ENCODE data around the gene RBMS2.
A peak's percentile ranks its signal among the peaks of the same experiment; 100 is the strongest.

The RBMS2 gene

DNA sequence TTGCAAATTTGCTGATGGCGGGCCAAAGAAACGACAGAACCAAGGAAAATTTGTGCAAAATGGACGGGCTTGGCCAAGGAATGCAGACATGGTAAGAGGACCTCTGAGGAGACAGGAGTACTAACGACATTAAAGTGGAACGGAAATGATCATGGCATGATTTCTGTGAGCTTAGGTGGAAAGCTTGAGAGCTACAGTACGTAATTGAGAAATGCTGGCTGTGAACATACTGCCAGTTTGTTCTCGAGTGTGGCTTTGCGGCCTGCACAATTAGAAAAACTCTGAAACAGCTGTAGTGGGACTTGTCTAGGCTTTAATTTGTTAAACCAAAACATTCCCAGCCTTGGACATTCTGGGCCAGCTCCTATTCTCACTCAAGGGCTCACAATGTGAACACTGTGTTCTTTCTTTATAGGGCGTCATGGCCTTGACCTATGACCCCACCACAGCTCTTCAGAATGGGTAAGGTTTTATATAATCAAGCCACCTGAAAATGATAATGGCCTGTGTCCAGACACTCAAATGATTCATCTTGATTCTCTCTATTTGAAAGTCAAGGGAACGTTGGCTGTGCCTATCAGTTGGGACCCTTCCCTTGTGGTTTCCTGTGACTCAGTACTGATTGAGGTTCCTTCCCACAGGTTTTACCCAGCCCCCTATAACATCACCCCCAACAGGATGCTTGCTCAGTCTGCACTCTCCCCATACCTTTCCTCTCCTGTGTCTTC, 60.0 kb downstream of the RBMS2 start:
- H3K27me3 ChIP-seq (ENCODE audit: insufficient read depth, low read length): no peaks in the 10 kb centered on the region
- no peak overlapping the region for H3K4me3 ChIP-seq (ENCODE audit: low read depth, low read length)
- peak overlapping the region; percentile 64 for H3K27ac ChIP-seq (ENCODE audit: low read depth, low read length)
- peaks cover 18% of the 10 kb centered on the region for H3K4me1 ChIP-seq (ENCODE audit: control insufficient read depth, insufficient read depth, low read length, unreplicated experiment)
- peaks cover 5% of the 10 kb centered on the region; the same call in 1 of the 2 replicates for H3K36me3 ChIP-seq (ENCODE audit: insufficient read depth, low read length)
- H2AFZ ChIP-seq (ENCODE audit: low read length, unreplicated experiment): no peak overlapping the region
- no peaks in the 10 kb centered on the region for H3K79me2 ChIP-seq (ENCODE audit: control insufficient read depth, insufficient read depth, low read length, unreplicated experiment)

DNA sequence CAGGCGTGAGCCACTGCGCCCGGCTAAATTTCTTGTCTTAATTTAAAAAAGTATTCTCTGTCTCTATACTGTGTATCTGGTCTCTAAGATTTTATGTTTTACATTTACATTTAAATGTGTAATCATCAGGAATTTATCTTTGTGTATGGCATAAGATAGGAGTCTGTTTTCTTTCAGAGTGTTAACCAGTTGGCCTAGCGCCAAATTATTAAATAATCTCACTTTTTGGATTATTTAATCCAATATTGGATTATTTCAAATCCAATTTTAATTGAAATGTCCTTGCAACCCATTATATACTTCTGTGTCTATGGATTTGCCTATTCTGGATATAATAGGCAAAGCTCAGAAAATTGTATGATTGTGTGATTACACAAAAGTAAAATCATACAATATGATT, 63.5 kb downstream of the RBMS2 start:
- no peak overlapping the region for H3K27ac ChIP-seq (ENCODE audit: low read depth, low read length)
- H3K79me2 ChIP-seq (ENCODE audit: control insufficient read depth, insufficient read depth, low read length, unreplicated experiment): no peaks in the 10 kb centered on the region
- H3K27me3 ChIP-seq (ENCODE audit: insufficient read depth, low read length): no peaks in the 10 kb centered on the region
- peaks cover 23% of the 10 kb centered on the region; the same call in 1 of the 2 replicates for H3K36me3 ChIP-seq (ENCODE audit: insufficient read depth, low read length)
- H3K4me3 ChIP-seq (ENCODE audit: low read depth, low read length): no peak overlapping the region
- H3K4me1 ChIP-seq (ENCODE audit: control insufficient read depth, insufficient read depth, low read length, unreplicated experiment): peaks cover 18% of the 10 kb centered on the region
- H2AFZ ChIP-seq (ENCODE audit: low read length, unreplicated experiment): no peak overlapping the region

- peaks cover 23% of the 10 kb centered on the region; the same call in 1 of the 2 replicates for H3K36me3 ChIP-seq (ENCODE audit: insufficient read depth, low read length)
- H3K27ac ChIP-seq (ENCODE audit: low read depth, low read length): no peak overlapping the region
- H3K4me1 ChIP-seq (ENCODE audit: control insufficient read depth, insufficient read depth, low read length, unreplicated experiment): peaks cover 3% of the 10 kb centered on the region
- no peak overlapping the region for H2AFZ ChIP-seq (ENCODE audit: low read length, unreplicated experiment)
- H3K27me3 ChIP-seq (ENCODE audit: insufficient read depth, low read length): no peaks in the 10 kb centered on the region
- no peaks in the 10 kb centered on the region for H3K79me2 ChIP-seq (ENCODE audit: control insufficient read depth, insufficient read depth, low read length, unreplicated experiment)
- H3K4me3 ChIP-seq (ENCODE audit: low read depth, low read length): no peak overlapping the region
These were observed 68.2 kb downstream of the RBMS2 start for GRCh38 chr12:56589783-56590182.

- peaks cover 20% of the 10 kb centered on the region; the same call in 1 of the 2 replicates for H3K36me3 ChIP-seq (ENCODE audit: insufficient read depth, low read length)
- no peak overlapping the region for H2AFZ ChIP-seq (ENCODE audit: low read length, unreplicated experiment)
- H3K4me1 ChIP-seq (ENCODE audit: control insufficient read depth, insufficient read depth, low read length, unreplicated experiment): peaks cover 3% of the 10 kb centered on the region
- H3K27ac ChIP-seq (ENCODE audit: low read depth, low read length): no peak overlapping the region
- no peak overlapping the region for H3K4me3 ChIP-seq (ENCODE audit: low read depth, low read length)
- no peaks in the 10 kb centered on the region for H3K79me2 ChIP-seq (ENCODE audit: control insufficient read depth, insufficient read depth, low read length, unreplicated experiment)
- H3K27me3 ChIP-seq (ENCODE audit: insufficient read depth, low read length): no peaks in the 10 kb centered on the region
These were observed 68.7 kb downstream of the RBMS2 start for GRCh38 chr12:56590237-56590830.

DNA sequence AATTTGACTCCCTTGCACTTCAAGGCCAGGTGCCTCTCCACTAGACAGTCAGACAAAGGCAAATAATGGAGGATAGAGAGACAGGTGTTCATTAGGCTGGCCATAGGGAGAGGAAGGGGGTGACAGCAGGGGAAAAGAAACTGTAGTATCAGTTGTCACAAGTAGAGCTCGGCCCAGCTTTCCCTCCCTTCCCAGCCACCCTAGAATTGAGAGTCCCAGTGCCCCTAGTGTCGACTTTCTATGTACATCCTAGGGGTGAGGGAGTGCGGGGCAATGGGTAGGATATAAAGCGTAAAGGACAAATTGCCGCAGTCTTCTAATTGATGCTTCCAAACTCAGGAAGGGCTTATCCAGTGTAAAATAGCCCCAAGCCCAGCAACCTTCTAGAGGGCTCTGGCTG, 69.5 kb downstream of the RBMS2 start:
- H3K4me1 ChIP-seq (ENCODE audit: control insufficient read depth, insufficient read depth, low read length, unreplicated experiment): peaks cover 3% of the 10 kb centered on the region
- H3K36me3 ChIP-seq (ENCODE audit: insufficient read depth, low read length): peaks cover 18% of the 10 kb centered on the region
- no peak overlapping the region for H3K4me3 ChIP-seq (ENCODE audit: low read depth, low read length)
- H2AFZ ChIP-seq (ENCODE audit: low read length, unreplicated experiment): no peak overlapping the region
- H3K27ac ChIP-seq (ENCODE audit: low read depth, low read length): no peak overlapping the region
- no peaks in the 10 kb centered on the region for H3K79me2 ChIP-seq (ENCODE audit: control insufficient read depth, insufficient read depth, low read length, unreplicated experiment)
- no peaks in the 10 kb centered on the region for H3K27me3 ChIP-seq (ENCODE audit: insufficient read depth, low read length)

- peaks cover 18% of the 10 kb centered on the region for H3K36me3 ChIP-seq (ENCODE audit: insufficient read depth, low read length)
- no peaks in the 10 kb centered on the region for H3K79me2 ChIP-seq (ENCODE audit: control insufficient read depth, insufficient read depth, low read length, unreplicated experiment)
- H3K27me3 ChIP-seq (ENCODE audit: insufficient read depth, low read length): no peaks in the 10 kb centered on the region
- H2AFZ ChIP-seq (ENCODE audit: low read length, unreplicated experiment): no peak overlapping the region
- H3K4me1 ChIP-seq (ENCODE audit: control insufficient read depth, insufficient read depth, low read length, unreplicated experiment): peaks cover 3% of the 10 kb centered on the region
- no peak overlapping the region for H3K4me3 ChIP-seq (ENCODE audit: low read depth, low read length)
- no peak overlapping the region for H3K27ac ChIP-seq (ENCODE audit: low read depth, low read length)
These were observed 70.3 kb downstream of the RBMS2 start for GRCh38 chr12:56591961-56592360.

DNA sequence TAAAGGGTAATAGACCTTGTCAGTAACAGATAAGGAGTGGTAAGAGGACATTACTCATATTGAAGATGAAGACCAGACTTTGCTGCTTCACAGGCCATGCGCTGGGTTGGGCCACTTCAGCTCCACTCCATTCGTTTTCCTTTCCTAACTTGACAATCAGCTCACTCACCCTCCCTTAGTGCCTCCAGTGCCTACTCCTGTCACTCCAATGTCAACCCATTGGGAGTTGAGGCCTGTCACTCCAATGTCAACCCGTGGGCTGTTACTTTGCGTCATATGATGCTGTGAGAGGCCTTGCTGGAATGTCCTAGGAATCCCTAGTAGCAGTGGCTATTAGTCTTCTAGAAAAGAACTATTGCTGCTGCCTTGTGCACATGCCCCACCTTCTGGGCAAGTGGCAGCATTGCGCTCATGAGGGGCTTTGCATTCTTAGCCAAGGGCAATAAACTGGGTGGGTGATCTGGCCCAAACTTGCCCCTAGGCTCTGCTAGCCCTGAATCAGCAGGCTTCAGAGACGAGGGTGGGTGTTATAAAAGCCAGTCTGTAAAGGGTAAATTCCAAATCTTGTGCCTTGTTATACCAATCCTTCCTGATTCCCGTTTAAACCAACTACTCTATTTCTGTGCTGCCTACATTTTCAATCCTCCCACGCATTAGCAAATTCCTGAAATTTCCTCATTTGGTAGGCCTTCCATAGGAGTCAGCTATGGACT, 72.4 kb downstream of the RBMS2 start:
- no peaks in the 10 kb centered on the region for H3K79me2 ChIP-seq (ENCODE audit: control insufficient read depth, insufficient read depth, low read length, unreplicated experiment)
- no peaks in the 10 kb centered on the region for H3K27me3 ChIP-seq (ENCODE audit: insufficient read depth, low read length)
- H3K4me1 ChIP-seq (ENCODE audit: control insufficient read depth, insufficient read depth, low read length, unreplicated experiment): peaks cover 3% of the 10 kb centered on the region
- H2AFZ ChIP-seq (ENCODE audit: low read length, unreplicated experiment): no peak overlapping the region
- H3K4me3 ChIP-seq (ENCODE audit: low read depth, low read length): no peak overlapping the region
- H3K27ac ChIP-seq (ENCODE audit: low read depth, low read length): peak overlapping the region; percentile 60
- peaks cover 5% of the 10 kb centered on the region for H3K36me3 ChIP-seq (ENCODE audit: insufficient read depth, low read length)

- peak overlapping the region; percentile 10; the same call in 1 of the 2 replicates for H3K27ac ChIP-seq (ENCODE audit: low read depth, low read length)
- peaks cover 30% of the 10 kb centered on the region for H3K36me3 ChIP-seq (ENCODE audit: insufficient read depth, low read length)
These were observed 75.2 kb downstream of the RBMS2 start for GRCh38 chr12:56596815-56597214.

GRCh38 chr12:56599041-56599440, 77.4 kb downstream of the RBMS2 start:
- no peaks in the 10 kb centered on the region for H3K4me1 ChIP-seq (ENCODE audit: control insufficient read depth, insufficient read depth, low read length, unreplicated experiment)
- H3K27me3 ChIP-seq (ENCODE audit: insufficient read depth, low read length): no peaks in the 10 kb centered on the region
- H3K79me2 ChIP-seq (ENCODE audit: control insufficient read depth, insufficient read depth, low read length, unreplicated experiment): no peaks in the 10 kb centered on the region
- H3K36me3 ChIP-seq (ENCODE audit: insufficient read depth, low read length): peaks cover 45% of the 10 kb centered on the region
- H3K4me3 ChIP-seq (ENCODE audit: low read depth, low read length): no peak overlapping the region
- H3K27ac ChIP-seq (ENCODE audit: low read depth, low read length): no peak overlapping the region
- no peak overlapping the region for H2AFZ ChIP-seq (ENCODE audit: low read length, unreplicated experiment)

More at GRCh38 chr12:56596815-56597214, 75.2 kb downstream of the RBMS2 start:
- Histone ChIP-seq H3K27me3 (ENCODE audit: insufficient read depth, low read length) (no peaks in the 10 kb centered on the region), H2AFZ (ENCODE audit: low read length, unreplicated experiment) (no peak overlapping the region), H3K79me2 (ENCODE audit: control insufficient read depth, insufficient read depth, low read length, unreplicated experiment) (no peaks in the 10 kb centered on the region), H3K4me1 (ENCODE audit: control insufficient read depth, insufficient read depth, low read length, unreplicated experiment) (peaks cover 3% of the 10 kb centered on the region), H3K4me3 (ENCODE audit: low read depth, low read length) (no peak overlapping the region)

DNA sequence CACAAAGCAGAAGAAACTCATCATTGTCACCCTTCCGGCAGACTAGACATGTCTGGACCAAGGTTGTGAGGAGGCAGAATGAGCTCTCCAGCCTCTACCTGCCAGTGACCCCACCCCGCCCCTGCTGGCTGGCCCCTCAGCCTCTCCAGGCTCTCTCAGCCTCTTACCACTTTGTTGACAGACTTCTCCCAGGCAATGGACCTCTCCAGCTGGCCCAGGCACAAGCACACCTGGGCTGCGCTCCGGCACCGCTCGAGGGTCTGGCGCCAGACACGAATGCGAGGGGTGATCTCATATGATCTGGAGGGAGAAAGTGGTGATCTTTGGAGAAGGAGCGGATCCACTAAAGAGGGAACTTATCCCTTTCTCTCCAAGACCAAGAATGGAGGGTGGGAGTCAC, 78.2 kb downstream of the RBMS2 start:
- Histone ChIP-seq H3K36me3 (ENCODE audit: insufficient read depth, low read length) (peaks cover 52% of the 10 kb centered on the region), H3K4me1 (ENCODE audit: control insufficient read depth, insufficient read depth, low read length, unreplicated experiment) (no peaks in the 10 kb centered on the region), H2AFZ (ENCODE audit: low read length, unreplicated experiment) (no peak overlapping the region), H3K27me3 (ENCODE audit: insufficient read depth, low read length) (no peaks in the 10 kb centered on the region), H3K27ac (ENCODE audit: low read depth, low read length) (no peak overlapping the region), H3K79me2 (ENCODE audit: control insufficient read depth, insufficient read depth, low read length, unreplicated experiment) (no peaks in the 10 kb centered on the region), H3K4me3 (ENCODE audit: low read depth, low read length) (no peak overlapping the region)

All from ACC112 (cell line).